Measurements from ENCODE around the gene ARMC2.

ARMC2 gene

DNA sequence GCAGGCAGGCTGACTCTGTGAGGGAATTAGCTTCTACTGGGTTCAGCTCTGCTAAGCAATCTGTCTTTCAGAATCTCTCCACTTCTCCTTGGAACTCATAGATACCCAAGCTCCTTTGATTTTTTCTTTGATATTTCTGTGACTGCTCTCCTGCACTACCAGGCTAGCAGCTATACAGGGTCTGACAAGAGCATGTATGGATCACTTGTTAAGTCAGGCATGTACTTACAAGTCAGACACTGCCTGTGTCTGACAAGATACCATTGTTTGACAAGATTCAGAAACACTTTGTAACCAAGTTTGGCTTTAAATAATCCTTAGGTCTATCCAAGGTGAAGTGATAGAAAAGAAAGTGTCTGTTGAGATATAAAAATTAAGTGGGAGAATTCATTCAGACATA, 167.0 kb downstream of the ARMC2 start:
- Histone ChIP-seq H3K27ac (no peak overlapping the region), H3K27me3 (replicated peaks) (no peaks in the 10 kb centered on the region)
- in situ Hi-C loops (cut with HindIII; ENCODE audit: low pct_ligation_motif_present, low sequenced_read_pairs) = no loop called here

GRCh38 chr6:109019911-109020310, 171.7 kb downstream of the ARMC2 start:
- no peak overlapping the region for H3K27ac ChIP-seq
- H3K36me3 ChIP-seq (replicated peaks) = no peaks in the 10 kb centered on the region
- H3K27me3 ChIP-seq (replicated peaks) = no peaks in the 10 kb centered on the region
- no peak overlapping the region for H3K4me3 ChIP-seq (ENCODE audit: low read depth, low read length)
- in situ Hi-C loops (cut with HindIII; ENCODE audit: low pct_ligation_motif_present, low sequenced_read_pairs) = no loop called here
- no peak for TF ChIP-seq CTCF (IDR thresholded peaks at IDR 0.05; ENCODE audit: low read depth, low read length, missing control alignments)
- DNase-seq = no peak

More for the DNA sequence above, 167.0 kb downstream of the ARMC2 start:
- TF ChIP-seq CTCF (IDR thresholded peaks at IDR 0.05; ENCODE audit: low read depth, low read length, missing control alignments) = no peak
- H3K36me3 ChIP-seq (replicated peaks) = no peaks in the 10 kb centered on the region
- no peak overlapping the region for H3K4me3 ChIP-seq (ENCODE audit: low read depth, low read length)
- no peak for DNase-seq

DNA sequence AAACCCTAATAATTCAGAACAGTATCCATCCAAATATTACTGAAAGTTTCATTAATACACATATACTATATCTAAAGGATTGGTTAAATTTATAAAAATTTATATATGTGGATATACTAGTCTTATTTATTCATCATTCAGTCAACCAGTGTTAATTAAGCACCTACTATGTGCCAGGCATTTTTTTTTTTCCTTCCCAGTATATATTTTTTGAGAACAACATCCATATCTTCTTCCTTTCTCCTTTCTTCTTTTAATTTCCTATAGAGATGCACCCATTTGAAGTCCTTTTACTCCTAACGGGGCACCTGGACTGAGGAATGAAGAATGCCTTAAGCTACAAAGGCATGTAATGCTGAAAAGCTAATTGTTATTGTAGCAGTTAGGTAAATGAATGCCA, 173.6 kb downstream of the ARMC2 start:
- H3K4me3 ChIP-seq (ENCODE audit: low read depth, low read length) = no peak overlapping the region
- no peak overlapping the region for H3K27ac ChIP-seq
- no peak for TF ChIP-seq CTCF (IDR thresholded peaks at IDR 0.05; ENCODE audit: low read depth, low read length, missing control alignments)
- no peaks in the 10 kb centered on the region for H3K27me3 ChIP-seq (replicated peaks)
- in situ Hi-C loops (cut with HindIII; ENCODE audit: low pct_ligation_motif_present, low sequenced_read_pairs) = no loop called here
- no peaks in the 10 kb centered on the region for H3K36me3 ChIP-seq (replicated peaks)
- no peak for DNase-seq

- in situ Hi-C loops (cut with HindIII; ENCODE audit: low pct_ligation_motif_present, low sequenced_read_pairs) = no loop called here
- no peak for DNase-seq
- Histone ChIP-seq H3K4me3 (ENCODE audit: low read depth, low read length) (no peak overlapping the region), H3K27ac (no peak overlapping the region), H3K36me3 (replicated peaks) (no peaks in the 10 kb centered on the region), H3K27me3 (replicated peaks) (no peaks in the 10 kb centered on the region)
- no peak for TF ChIP-seq CTCF (IDR thresholded peaks at IDR 0.05; ENCODE audit: low read depth, low read length, missing control alignments)
These were observed 175.2 kb downstream of the ARMC2 start for GRCh38 chr6:109023356-109023925.

Measured in brain microvascular endothelial cell (primary cell).